ENCODE data around the gene ALK.

ALK gene

DNA sequence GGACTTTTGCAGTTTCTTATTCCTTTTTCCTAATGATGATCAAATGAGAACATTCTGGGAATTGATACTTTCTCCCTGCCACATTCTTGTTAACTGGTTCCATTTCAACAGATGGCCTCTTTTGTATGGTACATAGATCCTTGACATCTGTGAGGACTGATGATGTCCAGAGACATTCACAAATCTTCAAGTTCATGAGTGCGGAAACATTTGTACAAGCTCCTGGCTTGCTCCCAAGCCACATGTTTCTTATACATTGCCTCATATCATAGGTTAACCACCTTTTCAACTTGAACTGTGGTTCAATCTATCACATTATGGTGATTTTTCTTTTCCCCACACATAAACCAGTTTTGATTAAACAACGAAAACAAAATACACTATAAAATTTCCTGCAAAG is 538.9 kb downstream of the ALK start:
- TF ChIP-seq, protein P1, sequence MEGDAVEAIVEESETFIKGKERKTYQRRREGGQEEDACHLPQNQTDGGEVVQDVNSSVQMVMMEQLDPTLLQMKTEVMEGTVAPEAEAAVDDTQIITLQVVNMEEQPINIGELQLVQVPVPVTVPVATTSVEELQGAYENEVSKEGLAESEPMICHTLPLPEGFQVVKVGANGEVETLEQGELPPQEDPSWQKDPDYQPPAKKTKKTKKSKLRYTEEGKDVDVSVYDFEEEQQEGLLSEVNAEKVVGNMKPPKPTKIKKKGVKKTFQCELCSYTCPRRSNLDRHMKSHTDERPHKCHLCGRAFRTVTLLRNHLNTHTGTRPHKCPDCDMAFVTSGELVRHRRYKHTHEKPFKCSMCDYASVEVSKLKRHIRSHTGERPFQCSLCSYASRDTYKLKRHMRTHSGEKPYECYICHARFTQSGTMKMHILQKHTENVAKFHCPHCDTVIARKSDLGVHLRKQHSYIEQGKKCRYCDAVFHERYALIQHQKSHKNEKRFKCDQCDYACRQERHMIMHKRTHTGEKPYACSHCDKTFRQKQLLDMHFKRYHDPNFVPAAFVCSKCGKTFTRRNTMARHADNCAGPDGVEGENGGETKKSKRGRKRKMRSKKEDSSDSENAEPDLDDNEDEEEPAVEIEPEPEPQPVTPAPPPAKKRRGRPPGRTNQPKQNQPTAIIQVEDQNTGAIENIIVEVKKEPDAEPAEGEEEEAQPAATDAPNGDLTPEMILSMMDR (IDR thresholded peaks at IDR 0.05), result no peak

DNA sequence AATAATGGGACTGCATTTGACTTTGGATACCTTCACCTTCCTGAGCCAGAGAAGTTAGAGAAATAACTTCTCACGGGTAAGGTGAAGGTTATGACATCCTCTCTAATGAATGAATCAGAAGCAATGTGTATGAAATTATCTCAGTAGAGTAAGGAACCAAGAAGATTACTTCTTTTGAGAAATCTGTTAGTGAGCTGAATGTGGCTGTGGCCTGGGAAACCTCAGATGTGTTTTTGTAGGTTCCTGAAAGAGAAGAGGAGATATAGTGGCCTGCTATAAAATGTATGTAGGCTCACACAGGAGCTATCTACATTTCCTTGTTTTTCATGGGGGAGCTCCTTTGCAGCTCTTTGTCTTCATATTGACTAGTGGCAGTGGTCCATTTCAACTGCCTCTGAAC is 543.6 kb downstream of the ALK start:
- TF ChIP-seq, protein P1 (IDR thresholded peaks at IDR 0.05), result no peak

DNA sequence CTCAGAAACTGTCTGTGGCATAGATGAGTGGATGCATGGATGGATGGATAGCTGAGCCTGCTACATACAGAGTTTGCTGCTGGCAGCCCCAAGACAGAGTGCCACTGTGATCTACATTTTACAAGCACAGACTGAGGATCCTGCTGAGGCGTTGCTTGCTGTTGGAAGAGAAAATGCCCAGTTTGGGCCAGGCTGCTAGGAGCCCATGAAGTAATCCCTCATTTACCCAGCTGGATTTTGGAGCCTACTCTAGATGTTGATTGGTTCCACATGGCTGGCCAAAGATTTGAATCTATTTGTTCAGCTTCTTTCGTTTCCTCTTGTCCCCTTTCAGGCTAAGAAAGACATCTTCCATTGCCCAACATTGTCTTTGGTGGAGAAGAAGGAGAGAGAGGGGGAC is 544.8 kb downstream of the ALK start:
- TF ChIP-seq, protein P1 (IDR thresholded peaks at IDR 0.05), result no peak

DNA sequence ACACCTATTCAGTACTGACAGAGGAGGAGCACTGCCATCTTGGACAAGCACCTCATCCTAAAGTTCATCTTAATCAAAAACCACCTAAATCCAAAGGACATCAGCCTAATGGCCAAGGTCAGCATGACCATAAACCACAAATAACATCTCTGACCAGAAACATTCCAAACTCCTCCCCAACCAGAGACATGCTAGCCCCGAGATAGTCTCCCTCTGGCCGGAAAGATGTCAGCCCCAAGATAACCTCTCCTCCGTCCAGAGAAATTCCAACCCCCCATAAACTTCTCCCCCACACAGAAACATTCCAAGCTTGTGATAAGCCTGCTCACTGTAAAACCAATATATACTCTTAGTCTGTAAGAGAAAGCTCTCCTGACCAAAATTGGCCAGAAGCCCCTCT is 545.5 kb downstream of the ALK start:
- TF ChIP-seq, protein P1 (IDR thresholded peaks at IDR 0.05), result no peak

DNA sequence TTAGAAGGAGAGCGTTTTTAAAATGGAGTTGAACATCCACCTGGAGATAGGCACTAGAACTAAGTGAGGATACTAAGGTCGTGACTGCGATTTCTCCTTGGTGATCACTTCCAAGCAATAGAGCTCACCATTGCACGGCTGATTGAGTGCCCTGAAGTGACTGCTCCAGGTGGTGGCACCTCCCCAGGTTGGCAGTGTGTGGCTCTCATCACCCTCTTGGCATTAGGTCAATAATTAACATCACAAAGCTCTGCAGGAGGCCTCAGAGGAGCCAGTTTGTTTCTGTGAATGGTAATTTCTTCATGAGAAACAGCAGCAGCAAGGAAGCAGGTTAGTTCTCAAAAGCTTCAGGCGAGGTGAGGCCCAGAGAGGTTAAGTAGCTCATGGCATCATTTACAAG is 546.6 kb downstream of the ALK start:
- TF ChIP-seq, protein P1 (IDR thresholded peaks at IDR 0.05), result no peak

DNA sequence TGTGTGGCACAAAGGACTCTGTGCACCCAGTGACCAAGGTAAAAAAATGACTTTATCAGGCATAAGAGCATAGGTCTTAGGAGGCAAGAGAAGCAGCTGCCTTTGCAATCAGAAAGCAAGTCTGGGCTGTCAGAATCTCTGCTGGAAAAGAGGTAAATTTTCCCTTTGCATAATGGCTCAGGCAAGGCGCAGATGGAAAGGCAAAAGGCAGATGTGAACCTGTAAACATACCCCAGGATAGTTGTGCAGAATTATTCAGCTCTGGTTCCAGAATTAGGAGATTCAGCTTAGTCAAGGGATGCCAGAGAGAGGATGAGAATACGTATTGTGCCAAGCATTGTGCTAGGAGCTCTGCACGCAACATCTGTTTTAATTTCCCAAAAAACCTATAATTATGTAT is 547.5 kb downstream of the ALK start:
- TF ChIP-seq, protein P1 (IDR thresholded peaks at IDR 0.05), result no peak

DNA sequence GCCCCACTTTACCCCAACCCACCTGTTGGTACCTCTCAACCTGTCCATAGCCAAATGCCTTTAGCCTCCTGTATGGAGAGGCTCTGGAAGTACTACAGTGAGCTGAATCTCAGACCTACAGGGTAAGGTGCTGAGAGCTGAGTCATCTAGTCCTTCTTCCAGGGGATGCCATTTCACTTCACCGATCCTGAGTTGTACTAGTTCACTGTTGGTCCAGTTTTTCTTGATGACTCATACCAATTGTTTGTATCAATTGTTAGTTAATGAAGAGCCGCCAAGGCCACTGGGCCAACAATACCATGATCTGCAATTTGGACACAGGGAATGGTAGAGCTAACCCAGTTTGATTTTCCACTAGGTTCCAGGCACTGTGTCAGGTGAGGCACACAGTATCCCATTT is 549.2 kb downstream of the ALK start:
- TF ChIP-seq, protein P1 (IDR thresholded peaks at IDR 0.05), result no peak

DNA sequence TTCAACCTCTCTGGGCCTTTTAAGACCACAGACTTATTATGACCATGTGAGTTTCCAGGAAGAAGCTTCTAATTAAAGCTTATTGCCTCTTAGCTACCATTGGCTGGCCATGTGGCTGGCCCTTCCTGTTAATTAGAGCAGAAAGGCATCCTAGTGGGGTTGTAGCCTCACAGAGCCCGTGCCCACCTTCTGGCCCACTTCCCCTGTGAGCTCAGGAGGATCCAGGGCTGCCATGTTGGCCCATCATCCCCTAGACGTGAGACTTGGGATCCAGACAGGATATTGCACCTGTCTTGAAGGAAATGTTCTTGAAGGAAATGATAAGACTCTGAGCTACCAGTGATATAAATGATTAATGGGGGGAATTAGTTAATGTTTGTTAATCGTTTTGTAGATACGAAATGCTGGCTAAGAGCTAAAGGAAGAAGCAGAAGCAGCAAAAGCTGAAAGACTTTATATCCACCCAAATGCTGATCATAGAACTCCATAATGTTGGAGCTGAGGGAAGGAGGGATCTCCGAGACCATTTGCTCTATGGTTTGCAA is 550.7 kb downstream of the ALK start:
- TF ChIP-seq, protein P1 (IDR thresholded peaks at IDR 0.05), result no peak

Data from LNCAP (cell line).